HG03460 (cell line): ENCODE results near the gene OXCT2.

Source experiments
- ATAC-seq: cut with Tn5 transposase; IDR thresholded peaks from one replicate; pipeline ENCODE4 v1.9.1; 2021; ENCODE audit not compliant: unreplicated experiment

Gene OXCT2

GRCh38 chr1:39737546-39738169 lies 33.5 kb downstream of the OXCT2 start:
- ATAC-seq: no peak

DNA sequence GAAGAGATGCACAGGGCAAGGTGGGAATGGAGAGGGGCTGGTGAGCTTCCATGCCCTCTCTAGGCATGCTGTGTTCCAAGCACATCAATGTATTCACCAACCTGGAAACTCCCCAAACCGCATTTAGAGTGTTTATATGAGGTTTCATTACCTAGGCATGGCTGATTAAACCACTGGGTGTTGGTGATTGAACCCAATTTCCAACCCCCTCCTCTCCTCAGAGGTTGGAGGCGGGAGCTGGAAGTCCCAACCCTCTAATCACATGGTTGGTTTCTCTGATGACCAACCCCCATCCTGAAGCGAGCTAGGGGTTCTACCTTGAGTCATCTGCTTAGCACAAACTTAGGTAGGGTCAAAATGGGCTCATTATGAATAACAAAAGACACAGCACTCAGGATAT lies 35.4 kb downstream of the OXCT2 start:
- no peak for ATAC-seq

- no peak for ATAC-seq
These were observed 38.0 kb downstream of the OXCT2 start for GRCh38 chr1:39733161-39733560.

DNA sequence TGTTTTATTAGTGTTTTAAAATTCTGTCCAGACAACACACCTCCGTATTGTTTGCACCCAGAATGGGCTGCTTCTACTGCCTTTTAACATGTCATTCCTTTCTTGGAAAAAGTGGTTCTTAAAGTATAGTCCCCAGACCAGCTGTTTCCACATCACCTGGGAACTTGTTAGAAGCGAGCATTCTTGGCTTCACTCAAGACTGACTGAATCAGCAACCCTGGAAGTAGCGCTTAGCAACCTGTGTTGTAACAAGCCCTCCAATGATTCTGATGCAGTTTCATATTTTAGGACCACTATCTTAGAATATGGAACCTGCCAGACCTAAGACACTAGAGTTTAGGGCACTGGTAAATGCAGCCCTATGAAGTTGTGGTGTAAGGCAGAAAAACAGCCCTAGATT lies 38.4 kb downstream of the OXCT2 start:
- no peak for ATAC-seq

DNA sequence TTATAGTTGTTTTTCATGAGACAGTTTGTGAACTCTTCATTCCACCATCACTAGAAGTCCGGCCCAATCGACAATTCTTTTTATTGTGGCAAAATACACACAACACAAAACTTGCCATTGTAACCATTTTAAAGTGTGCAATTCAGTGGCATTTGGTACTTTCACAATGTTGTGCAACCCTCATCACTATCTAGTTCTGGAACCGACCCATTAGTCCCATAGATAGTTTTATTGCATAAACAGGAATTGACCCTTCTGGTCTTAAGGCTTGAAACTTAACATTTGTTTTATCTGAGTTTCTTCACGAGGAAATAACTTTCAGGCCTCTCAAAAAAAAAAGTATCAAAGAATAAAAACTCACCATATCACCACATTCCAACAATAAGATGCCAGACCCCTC lies 41.3 kb downstream of the OXCT2 start:
- ATAC-seq: no peak

DNA sequence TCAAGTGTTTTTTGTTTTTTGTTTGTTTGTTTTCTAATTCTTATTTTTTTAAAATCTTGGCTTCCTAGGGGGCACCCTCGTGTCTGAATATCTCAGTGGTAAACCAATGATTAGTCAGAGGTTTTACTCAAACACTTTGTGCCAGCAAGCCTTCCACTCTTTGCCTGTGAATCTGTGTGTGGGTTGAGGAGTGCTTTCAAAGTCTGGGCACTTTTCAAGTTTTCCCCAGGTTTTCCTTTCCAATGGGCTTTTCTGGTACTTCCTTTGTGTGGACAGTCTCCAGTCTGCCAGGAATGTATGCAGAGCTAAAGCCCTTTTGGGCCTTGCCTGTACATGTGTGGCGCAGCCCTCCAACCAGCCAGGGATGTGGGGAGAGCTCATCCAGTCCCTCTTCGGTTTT lies 42.1 kb downstream of the OXCT2 start:
- ATAC-seq: no peak

DNA sequence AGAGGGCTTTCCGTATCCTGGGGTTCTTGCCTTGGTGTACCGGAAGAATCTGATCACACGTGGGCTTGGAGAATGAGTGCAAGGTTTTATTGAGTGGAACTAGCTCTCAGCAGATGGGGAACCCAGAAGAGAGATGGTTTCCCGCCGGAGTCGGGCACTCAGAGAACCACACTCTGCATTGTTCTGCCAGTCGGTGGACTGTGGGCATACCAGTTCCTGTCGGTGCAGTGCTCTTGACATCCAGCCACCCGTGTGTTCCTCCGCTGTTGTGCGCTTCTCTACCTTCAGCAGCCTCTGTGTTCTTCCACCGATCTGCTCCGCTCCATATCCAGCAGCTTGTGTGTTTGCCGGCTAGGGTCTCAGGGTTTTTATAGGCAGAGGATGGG lies 43.2 kb downstream of the OXCT2 start:
- no peak for ATAC-seq

DNA sequence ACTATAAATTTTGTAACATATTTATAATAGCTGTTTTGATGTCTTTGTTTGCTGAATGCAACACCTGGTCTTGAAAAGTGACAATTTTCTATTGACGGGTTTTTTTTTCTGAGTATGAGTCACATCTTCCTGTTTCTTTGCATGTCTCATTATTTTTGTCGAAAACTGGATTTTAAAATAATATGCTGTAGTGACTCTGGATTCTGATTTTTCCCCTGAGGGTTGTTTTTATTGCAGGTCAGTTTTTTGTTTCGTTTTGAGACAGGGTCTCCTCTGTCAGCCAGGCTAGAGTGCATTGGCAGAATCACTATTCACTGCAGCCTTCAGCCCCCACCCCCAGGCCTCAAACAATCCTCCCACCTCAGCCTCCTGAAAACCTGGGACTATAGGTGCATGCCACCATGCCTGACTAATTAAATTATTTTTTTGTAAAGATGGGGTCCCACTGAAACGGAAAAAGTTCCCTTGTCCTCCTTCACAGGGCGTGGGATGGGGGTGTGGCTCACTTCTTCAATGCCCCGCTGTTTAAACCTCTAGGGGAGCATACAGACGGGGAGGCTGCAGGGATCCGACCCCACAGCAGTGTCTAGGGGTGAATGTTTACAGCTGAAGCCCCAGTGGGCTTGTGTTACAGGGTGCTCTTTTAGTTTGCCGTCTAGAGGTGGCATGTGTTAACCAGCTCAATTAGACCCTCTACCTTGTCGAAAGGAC lies 43.8 kb downstream of the OXCT2 start:
- ATAC-seq: no peak

DNA sequence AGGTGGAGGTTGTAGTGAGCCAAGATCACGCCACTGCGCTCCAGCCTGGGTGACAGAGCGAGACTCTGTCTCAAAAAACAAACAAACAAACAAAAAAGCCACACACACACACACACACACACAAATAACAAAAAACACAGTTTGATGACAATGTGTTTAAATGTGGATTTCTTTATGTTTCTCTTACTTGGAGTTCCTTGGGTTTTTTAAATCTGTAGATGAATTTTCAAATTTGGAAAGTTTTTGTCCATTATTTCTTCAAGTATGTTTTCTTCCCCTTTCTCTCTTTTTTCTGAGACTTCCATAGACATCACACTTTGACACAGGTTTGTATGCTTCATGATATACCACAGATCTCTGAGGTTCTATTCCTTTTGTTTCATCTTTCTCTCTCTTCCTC lies 44.5 kb downstream of the OXCT2 start:
- no peak for ATAC-seq

DNA sequence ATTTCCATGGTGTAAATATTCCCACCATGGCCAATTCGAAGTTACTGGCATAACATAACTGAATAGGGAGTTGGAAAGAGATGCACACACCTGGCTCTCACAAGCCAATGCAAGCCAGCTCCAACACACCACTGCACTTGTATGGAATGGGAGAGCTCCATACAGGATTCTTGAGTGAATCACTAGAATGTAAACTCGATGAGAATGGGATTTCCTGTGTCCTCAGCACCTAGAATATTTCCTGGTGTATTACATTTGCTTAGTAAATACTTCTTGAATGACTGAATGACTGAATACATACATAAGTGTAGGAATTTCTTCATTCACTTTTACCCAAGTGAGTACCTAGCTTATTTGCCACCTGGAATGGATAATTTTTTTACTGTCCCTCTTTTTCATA lies 48.7 kb downstream of the OXCT2 start:
- no peak for ATAC-seq

DNA sequence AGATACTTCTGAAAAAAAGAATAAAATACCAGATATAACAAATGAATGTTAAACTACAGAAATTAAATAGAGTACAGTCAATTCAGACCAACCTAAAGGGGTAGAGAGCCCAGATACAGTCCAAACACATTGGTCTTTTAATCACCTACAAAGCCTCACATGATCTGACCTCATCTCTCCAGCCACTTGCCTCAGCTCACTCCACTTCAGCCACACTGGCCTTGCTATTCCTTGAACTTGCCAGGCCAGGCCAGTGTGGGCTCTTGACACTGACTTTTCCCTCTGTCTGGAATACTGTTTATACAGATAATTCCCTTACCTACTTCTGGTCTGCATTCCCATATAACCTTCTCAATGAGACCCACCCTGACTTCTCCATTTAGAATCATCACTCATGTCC lies 49.5 kb downstream of the OXCT2 start:
- no peak for ATAC-seq

DNA sequence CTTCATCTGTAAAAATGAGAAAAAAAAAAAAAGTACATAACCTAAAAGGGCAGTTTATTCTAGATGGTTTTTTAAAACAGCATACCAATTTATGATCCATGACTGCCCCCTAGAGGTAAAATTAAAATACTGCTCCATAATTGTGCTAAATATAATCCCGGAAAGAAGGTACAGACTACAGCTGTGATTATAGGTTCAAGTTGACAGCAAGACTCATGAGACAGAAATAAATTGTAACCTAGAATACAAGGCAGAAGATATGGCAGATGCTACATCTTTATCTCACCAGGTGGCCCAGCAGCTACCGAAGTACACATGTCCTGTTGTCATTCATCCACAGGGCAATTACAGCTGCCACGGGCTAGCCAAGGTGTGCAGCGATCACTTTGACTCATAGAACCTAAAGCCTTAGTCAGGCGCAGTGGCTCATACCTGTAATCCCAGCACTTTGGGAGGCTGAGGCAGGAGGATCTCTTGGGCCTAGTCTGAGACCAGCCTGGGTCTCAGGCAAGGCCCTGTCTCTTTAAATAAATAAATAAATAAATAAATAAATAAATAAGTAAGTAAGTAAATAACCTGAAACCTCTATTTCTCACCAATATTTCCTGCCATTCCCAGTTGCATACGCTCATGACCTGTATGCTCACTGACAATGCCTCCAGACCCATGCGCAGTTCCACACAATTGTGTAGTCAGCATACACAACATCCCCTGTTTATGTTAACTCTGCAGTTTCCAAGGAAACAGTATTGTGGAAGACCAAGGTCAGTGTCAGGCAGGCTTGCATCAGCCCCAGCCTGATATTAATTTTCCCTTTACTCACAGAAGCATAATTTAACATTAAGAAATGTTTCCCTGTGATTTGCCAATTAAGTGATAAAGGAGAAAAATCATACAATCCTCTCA lies 50.8 kb downstream of the OXCT2 start:
- no peak for ATAC-seq
